GM21515 (cell line): ENCODE results near the gene AP3S2.

Experiments
- ATAC-seq: cut with Tn5 transposase; IDR thresholded peaks from one replicate; pipeline ENCODE4 v1.9.1; 2021; ENCODE audit not compliant: unreplicated experiment

AP3S2 gene

GRCh38 chr15:89818287-89818686 lies 75.5 kb downstream of the AP3S2 start:
- no peak for ATAC-seq

GRCh38 chr15:89817701-89818280 lies 76.0 kb downstream of the AP3S2 start:
- no peak for ATAC-seq

- no peak for ATAC-seq
These were observed 78.0 kb downstream of the AP3S2 start for GRCh38 chr15:89815769-89816168.

GRCh38 chr15:89814112-89814742 lies 79.6 kb downstream of the AP3S2 start:
- ATAC-seq: no peak

GRCh38 chr15:89813381-89814111 lies 80.2 kb downstream of the AP3S2 start:
- ATAC-seq: no peak

GRCh38 chr15:89812847-89813320 lies 80.9 kb downstream of the AP3S2 start:
- no peak for ATAC-seq

GRCh38 chr15:89812011-89812846 lies 81.6 kb downstream of the AP3S2 start:
- ATAC-seq: no peak

GRCh38 chr15:89810837-89811236 lies 83.0 kb downstream of the AP3S2 start:
- ATAC-seq: no peak

GRCh38 chr15:89809787-89810148 lies 84.0 kb downstream of the AP3S2 start:
- ATAC-seq: no peak

GRCh38 chr15:89809093-89809786 lies 84.6 kb downstream of the AP3S2 start:
- no peak for ATAC-seq

- no peak for ATAC-seq
These were observed 85.5 kb downstream of the AP3S2 start for GRCh38 chr15:89808160-89808870.

- no peak for ATAC-seq
These were observed 86.1 kb downstream of the AP3S2 start for GRCh38 chr15:89807689-89808088.

GRCh38 chr15:89806559-89807550 lies 86.9 kb downstream of the AP3S2 start:
- ATAC-seq: no peak

GRCh38 chr15:89806210-89806558 lies 87.6 kb downstream of the AP3S2 start:
- ATAC-seq: no peak

GRCh38 chr15:89805241-89806209 lies 88.3 kb downstream of the AP3S2 start:
- ATAC-seq: no peak

- no peak for ATAC-seq
These were observed 89.6 kb downstream of the AP3S2 start for GRCh38 chr15:89803941-89804800.
